T1000 (cell line): ENCODE data around the gene CACNA2D4.

ENCODE experiments used
- DNase-seq: peaks from one replicate; lab custom pipeline; 2025; ENCODE audit warnings: mixed read lengths; lab: John Stamatoyannopoulos, UW

The CACNA2D4 gene

DNA sequence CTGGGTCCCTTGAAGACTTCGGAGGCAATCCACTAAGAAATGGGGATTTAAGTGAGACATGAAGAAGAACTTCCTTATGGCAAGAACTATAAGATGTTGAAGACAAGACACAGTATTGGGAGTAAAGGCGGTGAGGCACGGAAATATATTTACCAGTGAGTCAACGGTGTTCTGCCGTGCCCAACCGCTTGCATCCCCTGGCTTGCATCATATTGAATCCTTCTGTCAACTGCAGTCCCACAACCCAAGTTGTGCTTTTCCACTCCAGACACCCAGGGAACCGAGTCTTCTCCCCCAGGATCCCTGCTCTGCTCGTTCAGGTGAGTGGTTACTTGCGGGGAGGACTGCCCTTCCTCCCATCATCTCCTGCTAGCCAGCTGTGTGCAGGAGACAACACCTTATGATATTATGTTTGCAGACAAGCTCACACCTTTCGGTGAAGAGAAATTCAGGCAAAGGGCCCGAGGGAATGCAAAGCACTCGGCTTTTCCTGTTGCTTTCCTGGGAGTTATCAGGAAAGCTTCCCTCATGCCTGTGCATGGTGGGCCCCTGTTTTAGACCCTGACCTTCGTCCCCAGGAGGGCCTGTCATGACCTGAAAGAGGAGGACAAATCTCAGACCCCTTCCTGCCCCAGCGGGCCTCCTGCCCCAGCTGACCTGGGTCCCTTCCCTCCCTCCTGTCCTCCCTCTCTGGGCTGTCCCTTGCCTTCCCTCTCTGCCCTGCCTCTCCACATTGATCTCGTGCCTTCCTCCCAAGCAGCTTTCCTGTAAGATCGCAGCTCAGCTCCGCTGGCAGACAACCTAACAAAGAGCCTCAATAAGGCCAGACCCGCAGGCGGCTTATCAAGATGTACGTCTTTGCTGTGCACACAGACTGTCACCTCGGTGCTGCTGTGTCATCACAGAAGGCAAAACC, 102.4 kb downstream of the CACNA2D4 start:
- DNase-seq = no peak

GRCh38 chr12:1815108-1815507, 103.3 kb downstream of the CACNA2D4 start:
- DNase-seq = no peak

DNA sequence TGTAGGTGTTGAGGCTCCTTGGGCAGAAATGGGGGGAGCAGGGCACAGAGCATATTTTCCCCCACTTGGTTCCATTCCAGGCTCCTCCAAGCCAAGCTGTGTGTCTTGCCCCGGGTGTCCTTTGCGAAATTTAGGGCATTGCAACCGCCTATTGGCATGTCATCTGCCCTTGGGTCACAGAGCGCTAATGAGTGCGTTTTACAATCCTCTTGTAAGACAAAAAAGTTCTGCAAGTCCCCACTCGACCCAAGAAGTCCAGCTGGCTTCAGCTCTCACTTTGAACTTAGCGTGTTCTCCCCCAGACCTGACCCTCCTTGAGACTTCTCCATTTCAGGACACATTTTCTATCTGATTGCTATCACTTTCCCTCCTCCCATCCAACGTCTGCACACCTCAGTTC, 104.2 kb downstream of the CACNA2D4 start:
- DNase-seq = no peak

DNA sequence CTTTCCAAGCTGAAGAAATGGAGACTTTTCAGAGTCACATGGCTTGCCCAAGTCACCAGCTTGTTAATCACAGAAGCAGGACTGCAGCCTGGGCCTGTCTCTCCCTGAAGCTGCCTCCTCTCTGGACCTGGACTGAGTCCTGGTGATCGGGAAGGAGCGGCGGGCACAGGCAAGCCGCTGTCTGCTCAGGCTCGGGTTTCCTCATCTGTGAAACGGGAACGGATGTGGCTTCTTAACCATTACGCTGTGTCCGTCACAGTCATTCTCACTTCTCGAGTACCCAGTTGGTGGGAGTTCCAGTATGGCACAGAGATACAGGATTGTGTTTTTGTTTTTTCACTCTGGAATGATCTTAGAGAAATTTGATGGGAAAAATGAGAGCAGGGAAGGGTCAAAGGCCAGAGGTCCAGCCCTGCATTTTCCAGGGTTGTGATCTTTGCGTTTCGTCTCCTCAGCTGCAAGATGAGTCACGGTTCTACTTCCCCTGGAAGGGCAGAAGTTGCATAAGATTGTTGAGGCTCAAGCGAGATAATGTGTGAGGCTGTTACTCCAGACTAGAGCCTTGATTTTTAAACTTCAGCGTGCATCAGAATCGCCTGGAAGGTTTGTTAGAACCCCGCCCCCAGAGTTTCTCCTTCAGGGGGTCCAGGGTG, 105.7 kb downstream of the CACNA2D4 start:
- no peak for DNase-seq

DNA sequence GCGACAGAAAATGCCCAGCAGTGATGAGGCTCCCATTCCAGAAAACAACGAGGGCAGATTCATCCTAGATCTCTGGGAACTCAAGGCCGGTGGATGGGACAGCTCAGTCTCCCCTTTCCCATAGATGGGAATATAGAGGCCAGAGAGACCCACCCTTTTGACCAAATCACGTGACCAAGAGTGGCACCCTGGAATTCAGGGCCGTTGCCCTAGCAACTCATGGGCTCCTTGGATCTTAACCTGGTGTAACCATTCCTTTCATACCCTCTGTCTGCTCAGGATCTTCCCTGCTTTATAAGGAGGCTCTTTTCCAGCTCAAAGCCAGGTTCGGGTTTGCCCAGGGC, 106.5 kb downstream of the CACNA2D4 start:
- no peak for DNase-seq

DNA sequence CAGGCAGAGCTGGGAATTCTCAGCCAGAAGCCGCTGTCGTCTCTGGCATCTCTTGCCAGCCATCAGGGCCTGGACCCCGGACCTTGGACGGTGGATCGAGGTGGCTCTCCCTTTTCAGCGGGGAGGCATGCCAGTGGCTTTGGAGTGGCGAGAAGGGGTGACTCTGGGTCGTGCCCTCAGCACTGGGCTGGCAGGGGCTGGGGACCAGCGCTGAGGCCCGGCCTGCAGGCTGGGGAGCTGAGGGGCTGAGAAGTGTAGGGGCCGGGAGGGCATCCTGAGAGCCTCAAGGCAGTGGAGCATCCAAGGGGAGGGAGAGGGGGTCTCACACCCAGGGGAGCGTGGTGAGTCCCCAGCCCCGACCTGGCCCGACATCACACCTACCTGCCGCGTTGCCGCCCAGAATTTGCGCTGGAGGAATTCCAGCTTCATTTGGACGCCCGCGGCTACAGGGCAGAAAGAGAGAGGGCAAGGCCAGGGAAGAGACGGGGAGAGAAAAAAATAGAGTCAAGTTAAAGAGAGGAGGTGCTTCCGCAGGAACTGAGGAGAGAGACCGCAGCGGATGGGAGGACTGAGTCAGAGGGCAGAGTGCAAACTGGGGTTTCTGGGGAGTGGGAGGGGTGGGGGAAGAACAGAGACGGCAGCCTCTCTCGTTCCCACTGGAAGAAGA, 107.0 kb downstream of the CACNA2D4 start:
- DNase-seq = peak; percentile 33

DNA sequence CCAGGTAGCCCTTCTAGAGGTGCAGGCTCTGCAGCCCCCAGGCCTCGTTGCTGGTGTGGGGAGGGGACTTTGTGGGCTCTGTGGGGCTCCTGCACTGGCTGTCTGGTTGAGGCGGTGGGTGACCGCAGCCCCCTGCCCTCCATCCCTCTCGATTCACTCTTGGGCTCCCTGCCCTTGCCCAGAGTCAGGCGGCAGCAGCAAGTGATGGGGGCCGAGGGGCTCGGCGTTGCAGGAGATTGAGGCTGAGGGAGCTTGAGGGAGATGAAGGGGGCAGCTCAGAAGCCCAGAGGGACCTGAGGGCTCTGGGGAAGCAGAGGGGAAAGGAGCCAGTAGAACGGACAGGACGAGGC, 107.5 kb downstream of the CACNA2D4 start:
- no peak for DNase-seq

DNA sequence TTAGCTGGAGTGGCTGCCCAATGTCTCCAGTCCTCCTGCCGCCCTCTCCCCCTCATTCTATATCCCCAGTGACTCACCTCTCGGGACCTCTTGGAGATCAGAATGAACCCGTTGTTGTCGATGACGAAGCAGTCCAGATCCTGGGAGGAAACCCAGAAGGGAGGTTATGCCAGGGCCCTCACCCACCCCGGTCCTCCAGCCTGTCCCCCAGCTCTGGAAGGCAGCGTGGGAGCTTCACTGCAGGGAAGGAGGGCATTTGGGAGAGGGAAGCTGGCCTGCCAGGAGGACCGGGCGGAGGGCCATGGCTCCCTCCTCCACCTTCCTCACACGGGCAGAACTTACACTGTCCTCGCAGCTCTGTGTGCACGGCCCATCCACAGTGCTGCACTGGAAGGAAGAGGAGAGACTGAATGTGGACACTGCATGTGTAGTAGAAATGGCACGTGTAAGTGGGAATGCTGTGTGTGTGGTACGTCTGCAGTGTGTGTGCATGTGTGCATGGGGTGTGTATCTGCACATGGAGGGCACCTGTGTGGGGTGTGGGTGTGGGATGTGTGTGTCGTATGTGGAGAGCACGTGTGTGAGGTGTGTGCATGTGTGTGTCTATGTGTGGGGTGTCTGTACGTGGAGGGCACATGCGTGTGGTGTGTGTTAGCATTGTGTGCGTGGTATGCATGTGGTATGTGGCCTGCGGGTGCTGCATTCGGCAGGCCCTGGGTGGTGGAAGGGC, 108.1 kb downstream of the CACNA2D4 start:
- DNase-seq = peak; percentile 63

DNA sequence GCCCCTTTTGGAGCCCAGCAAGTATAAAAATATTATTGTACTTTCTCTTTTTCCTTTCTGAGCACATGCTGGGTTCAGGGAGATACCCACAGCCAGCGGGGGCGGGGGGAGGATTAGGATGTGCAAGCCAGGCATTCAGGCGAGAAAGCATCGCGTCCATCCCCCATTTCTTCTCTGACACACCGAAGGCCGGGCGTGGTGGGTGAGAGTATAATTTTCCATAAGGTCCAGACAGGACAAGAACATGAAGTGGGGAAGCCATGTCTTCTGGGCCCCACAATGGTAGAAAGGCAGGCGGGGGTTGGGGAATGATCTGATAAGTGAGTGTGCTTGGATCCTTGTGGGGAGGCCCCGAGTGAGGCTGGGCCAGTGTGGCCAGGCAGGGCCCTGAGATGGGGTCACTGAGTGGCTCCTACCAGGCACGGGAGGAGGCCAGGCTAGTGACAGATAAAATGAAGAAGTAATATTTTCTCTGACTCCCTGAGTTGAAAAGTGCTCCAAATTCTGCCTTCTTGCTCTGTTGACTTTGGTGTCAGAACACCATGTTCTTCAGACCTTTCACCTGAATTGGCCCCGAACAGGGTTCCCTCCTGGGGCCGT, 108.8 kb downstream of the CACNA2D4 start:
- DNase-seq = no peak

DNA sequence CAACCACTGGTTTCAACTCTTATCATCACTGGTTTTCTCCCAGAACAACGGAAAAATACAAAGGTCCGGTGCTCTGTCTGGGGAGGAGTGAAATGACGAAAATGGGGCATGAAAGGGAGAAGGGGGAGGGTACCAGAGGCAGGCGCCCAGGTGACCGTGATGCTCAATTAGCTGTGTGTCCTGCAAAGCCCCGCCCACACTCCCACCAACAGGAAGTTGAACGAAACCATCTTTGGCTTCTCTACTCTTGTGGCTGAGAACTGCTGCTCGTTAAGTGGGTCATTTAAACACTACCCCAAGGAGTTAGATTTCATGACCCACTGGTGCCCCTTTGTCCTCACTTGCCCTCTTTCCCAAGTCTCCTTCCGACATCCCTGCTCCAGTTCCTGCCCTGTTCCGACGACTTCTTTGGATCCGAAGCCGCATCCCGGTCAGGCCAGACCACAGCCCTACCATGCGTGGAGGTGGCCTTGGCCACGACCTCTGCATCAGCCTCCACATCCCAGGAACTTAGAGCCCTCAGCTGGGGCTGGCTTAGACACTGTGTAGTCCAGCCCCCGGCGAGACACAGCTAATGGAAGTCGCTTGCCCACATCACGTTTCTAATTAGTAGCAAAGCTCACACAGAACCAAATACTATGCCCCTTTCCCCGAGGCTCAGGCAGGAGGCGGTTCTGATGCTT, 109.5 kb downstream of the CACNA2D4 start:
- no peak for DNase-seq

- no peak for DNase-seq
Observed at GRCh38 chr12:1808036-1808797, 110.2 kb downstream of the CACNA2D4 start.

DNA sequence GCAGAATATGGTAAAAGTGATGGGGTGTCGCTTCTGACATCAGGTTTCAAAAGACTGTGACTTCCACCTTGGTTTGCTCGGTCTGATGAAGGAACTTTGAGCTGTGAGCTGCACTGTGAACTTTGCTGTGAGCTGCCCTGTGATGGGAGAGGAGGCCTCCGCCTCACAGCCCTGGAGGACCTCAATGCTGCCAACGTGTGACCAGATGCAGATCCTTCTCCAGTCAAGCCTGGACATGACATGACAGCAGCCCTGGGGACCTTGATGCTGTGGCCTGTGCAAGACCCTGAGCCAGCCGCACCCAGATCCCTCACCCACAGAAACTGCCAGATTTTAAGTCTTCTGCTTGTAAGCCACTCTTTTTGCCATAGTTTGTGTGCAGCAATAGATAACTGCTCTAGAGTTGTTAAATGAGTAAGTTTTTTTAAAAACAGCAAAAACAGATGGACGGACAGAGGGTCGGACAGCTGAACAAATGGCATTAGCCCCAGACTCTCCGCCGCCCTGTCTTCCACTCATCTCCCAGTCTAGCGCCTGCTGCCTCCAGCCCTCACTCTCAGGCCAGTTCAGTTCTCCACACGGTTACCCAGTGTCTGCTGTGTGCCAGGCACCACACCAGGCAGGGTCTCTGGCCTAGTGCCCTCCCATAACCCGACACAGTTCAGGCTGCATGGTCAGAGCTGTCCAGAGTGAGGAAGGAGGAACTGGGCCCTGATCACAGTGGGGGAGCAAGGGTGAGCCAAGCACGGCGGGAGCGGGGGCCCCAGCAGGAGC, 111.2 kb downstream of the CACNA2D4 start:
- DNase-seq = no peak

DNA sequence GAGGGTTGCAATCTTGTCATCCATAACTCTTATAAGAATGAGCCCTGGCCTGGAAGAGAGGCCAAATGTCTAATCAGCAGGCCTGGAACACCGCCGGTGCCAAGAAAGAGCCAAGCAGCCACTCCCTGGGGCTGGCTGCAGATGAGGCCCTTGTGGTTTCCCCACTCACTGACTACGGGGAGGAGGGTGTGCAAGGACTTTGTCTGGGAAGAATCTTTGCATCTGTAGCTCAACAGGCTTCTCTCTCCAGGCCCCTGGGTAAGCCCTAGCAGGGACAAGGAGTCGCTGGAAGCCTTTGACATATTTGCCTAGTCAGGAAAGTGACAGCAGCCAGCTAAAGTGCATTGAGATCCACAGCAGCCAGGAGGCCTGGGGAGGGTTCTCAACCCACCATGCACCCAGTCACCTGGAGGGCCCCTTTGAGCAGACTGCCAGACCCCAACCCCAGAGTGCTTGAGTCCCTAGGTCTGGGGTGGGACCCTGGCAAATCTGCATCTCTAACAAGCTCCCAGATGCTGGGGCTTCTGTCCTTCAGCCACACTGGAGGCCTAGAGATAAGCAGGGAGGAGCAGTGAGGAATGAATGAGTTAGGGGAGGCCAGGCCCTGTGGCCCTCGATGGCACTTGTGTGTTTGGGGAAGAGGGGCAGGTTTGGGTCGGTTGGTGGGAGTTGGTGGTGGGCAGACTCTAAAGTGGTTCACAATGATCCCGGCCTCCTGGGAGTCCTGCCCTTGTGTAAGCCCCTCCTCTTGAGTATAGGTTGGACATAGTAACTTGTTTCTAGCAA, 112.0 kb downstream of the CACNA2D4 start:
- no peak for DNase-seq

- no peak for DNase-seq
Observed at GRCh38 chr12:1805441-1806081, 112.9 kb downstream of the CACNA2D4 start.

GRCh38 chr12:1804545-1805332, 113.7 kb downstream of the CACNA2D4 start:
- DNase-seq = peak; percentile 79

DNA sequence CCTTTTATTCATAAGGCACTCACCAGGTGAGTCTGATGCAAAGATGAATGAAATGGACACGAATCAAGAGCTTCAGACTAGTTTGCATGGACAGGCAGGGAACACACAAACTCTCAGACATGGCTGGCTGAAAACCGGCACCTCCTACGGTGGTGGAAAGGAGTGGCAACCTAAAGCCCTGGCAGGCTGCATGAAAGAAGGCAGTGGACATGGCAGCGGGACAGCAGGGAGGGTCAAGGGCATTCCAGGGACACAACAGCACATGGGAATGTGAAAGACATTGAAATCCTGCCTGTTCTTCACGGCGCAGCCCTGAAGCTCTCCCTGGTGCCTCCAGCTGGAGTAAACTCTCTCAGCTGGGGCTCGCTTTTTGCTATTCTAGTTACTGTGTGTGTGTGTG, 114.7 kb downstream of the CACNA2D4 start:
- no peak for DNase-seq

DNA sequence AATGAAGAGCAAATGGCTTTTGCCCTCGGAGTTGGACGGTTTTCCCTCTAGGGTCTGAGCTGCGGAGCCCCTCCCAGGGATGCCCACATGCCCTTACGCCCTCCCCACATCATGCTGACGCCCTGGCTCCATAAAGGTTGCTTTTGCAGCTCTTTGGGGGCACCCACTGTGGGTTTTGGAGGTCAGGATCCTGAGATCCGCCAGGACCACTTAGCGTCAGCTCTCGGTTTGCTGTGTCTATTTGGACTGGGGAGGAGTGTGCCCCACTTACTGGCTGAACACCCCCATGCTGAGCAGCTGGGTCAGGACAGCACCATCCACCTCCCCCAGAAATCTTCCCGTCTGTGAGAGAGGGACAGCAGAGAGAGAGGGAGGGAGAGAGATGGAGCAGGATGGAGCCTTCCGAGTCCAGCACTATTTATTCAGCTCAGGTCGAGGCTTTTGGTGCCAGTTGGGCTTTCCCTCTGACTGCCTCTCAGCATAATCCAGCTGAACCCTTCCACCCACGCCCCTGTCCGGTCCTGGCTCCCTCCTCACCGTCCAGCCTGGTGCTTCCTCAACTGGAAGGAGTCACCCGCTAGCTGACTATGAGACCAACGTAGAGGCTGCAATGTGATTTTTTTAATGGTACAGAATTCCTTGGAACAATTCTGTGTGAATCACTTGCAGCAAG, 117.0 kb downstream of the CACNA2D4 start:
- DNase-seq = no peak
